Measurements from ENCODE around the gene ATP6V1A.
A peak's percentile ranks its signal among the peaks of the same experiment; 100 is the strongest.

ATP6V1A gene

GRCh38 chr3:113747283-113748046 is 630 bp downstream of the ATP6V1A start:
- peak; percentile 15 to 32 for DNase-seq (ENCODE audit: low read depth in 2 of 2)

GRCh38 chr3:113751141-113751540 is 4.3 kb downstream of the ATP6V1A start:
- no peak for DNase-seq (ENCODE audit: low read depth in 2 of 2)

- no peak for DNase-seq (ENCODE audit: low read depth in 2 of 2)
Observed at GRCh38 chr3:113753376-113753985, 6.6 kb downstream of the ATP6V1A start.

DNA sequence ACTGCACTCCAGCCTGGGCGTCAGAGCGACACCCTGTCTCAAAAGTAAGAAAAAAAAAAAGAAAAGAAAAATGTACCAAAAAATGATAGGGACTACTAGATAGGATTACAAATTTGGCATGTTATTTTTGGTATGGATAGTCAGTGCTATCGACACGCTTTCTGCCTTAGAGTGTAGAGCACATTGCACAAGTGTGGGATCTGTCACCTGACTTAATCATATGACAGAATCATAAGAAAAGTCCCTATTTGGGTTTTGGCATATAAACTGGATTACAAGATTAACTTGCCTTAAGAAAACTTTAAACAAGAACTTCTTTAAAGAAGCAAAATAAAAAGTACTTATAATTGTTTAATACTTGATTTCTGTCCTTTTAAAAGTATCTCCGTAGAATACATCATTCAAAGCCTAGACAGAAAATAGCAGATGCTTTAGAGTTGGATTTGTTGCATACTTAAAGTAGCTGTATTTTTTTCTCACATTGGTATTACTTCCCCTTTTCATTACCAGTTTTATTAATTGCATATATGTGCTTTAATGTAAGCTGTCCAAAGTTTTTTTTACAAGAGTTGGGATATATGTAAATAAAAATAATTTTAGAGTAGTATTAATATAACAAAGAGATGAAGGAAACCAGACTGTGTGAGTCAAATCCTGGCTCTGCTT is 7.8 kb downstream of the ATP6V1A start:
- no peak for DNase-seq (ENCODE audit: low read depth in 2 of 2)

DNA sequence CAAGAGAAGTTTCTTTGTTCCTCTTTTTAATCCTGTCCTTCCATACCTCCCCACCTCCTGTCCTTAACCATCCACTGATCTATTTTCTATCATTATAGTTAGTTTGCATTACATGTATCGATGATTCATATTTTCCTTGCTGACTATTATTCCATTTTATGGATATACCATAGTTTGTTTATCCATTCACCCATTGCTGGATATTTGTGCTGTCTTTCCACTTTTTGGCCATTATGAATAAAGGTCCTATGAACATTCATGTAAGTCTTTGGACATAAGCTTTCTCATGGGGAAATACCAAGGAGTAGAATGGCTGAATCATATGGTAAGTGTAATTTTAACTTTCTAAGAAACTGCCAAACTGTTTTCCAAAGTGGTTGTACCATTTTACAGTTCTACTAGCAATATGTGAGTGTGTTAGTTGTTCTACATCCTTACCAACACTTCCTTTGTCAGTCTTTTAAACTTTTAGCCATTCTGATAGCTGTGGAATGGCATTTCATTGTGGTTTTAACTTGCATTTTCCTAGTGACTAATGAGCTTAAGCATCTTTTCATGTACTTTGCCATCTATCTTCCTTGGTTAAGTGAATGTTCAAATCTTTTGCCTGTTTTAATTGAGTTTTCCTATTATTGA is 11.7 kb downstream of the ATP6V1A start:
- no peak for DNase-seq (ENCODE audit: low read depth in 2 of 2)

GRCh38 chr3:113764698-113765097 is 17.9 kb downstream of the ATP6V1A start:
- no peak for DNase-seq (ENCODE audit: low read depth in 2 of 2)

DNA sequence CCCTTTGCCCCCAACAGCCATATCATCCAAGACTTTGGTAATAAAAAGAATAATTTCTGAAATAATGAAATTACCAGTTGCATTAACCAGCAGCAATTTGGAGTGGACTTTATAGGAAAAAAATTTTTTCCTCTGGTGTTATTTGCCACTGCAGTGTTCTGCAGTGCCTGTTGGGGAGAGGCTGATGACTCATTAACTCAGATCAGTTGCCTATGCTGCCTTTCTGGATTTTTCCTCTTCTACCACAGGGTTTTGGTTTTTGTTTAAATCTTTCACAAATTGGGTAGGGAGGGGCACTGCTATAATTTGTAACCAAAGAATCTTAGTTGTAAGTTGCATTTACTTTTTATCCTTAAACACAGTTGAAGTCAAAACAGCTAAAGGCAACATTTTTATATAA is 22.7 kb downstream of the ATP6V1A start:
- DNase-seq (ENCODE audit: low read depth in 2 of 2): no peak

DNA sequence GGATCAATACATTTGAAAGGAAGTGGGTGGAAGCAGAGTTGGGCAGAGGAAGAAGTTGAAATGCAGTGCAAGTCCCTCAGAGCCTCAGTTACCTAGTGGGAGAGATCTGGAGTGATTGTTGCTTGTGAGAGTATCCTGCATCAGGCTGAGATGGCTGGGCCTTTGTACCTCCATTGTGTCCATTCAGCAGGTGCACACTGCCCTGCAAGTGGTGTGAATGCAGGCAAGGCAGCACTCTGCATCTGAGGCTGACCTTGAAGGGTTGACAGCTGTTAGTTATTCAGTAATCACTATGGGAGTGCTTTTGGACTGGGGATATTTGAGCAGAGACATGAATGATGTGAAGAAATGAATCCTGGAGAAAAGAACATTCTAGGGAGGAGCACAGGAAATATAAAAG is 25.2 kb downstream of the ATP6V1A start:
- no peak for DNase-seq (ENCODE audit: low read depth in 2 of 2)

GRCh38 chr3:113773381-113773780 is 26.5 kb downstream of the ATP6V1A start:
- no peak for DNase-seq (ENCODE audit: low read depth in 2 of 2)

- DNase-seq (ENCODE audit: low read depth in 2 of 2): no peak
Observed at GRCh38 chr3:113775516-113775915, 28.7 kb downstream of the ATP6V1A start.

GRCh38 chr3:113776564-113776963 is 29.7 kb downstream of the ATP6V1A start:
- DNase-seq (ENCODE audit: low read depth in 2 of 2): no peak

- no peak for DNase-seq (ENCODE audit: low read depth in 2 of 2)
Observed at GRCh38 chr3:113783463-113783862, 36.6 kb downstream of the ATP6V1A start.

DNA sequence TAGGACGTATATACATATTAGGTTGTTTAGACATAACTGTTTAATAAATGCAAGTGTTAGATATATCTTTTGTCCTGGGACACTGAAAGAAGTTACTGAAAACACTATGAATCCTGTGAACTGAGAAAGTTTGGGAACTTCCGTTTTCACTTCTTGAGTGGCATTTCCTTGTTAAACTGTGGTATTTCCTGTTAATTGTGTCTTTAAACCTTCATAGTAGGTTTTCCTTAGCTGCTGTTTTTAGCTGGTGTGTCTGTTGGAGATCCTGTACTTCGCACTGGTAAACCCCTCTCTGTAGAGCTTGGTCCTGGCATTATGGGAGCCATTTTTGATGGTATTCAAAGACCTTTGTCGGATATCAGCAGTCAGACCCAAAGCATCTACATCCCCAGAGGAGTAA is 37.1 kb downstream of the ATP6V1A start:
- no peak for DNase-seq (ENCODE audit: low read depth in 2 of 2)

GRCh38 chr3:113791381-113791780 is 44.5 kb downstream of the ATP6V1A start:
- DNase-seq (ENCODE audit: low read depth in 2 of 2): no peak

- no peak for DNase-seq (ENCODE audit: low read depth in 2 of 2)
Observed at GRCh38 chr3:113794526-113794925, 47.7 kb downstream of the ATP6V1A start.

GRCh38 chr3:113795693-113796092 is 48.9 kb downstream of the ATP6V1A start:
- DNase-seq (ENCODE audit: low read depth in 2 of 2): no peak

- no peak for DNase-seq (ENCODE audit: low read depth in 2 of 2)
Observed at GRCh38 chr3:113802795-113803455, 56.1 kb downstream of the ATP6V1A start.

GRCh38 chr3:113804661-113805060 is 57.8 kb downstream of the ATP6V1A start:
- DNase-seq (ENCODE audit: low read depth in 2 of 2): no peak

GRCh38 chr3:113805249-113805648 is 58.4 kb downstream of the ATP6V1A start:
- DNase-seq (ENCODE audit: low read depth in 2 of 2): no peak

DNA sequence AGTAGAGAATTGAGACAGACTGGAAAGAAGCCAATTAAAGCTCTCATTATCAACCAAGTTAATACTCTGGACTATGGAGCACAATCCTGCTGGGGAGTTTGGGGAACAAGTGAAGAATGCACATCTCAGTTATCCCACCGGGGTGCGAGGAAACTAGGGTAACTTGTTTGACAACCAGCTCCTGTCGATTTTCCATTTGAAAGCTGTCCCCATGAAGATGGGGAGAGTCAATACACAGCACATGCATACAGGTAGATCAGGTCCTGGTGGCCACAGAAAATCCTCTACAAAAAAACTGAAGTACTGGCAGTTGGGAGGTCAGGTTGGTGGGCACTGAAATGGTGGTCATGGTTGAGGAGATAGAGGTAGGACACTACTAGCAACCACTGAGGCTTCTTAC is 66.0 kb downstream of the ATP6V1A start:
- DNase-seq (ENCODE audit: low read depth in 2 of 2): no peak

- DNase-seq (ENCODE audit: low read depth in 2 of 2): no peak
Observed at GRCh38 chr3:113819866-113820265, 73.0 kb downstream of the ATP6V1A start.

GRCh38 chr3:113825090-113825489 is 78.3 kb downstream of the ATP6V1A start:
- DNase-seq (ENCODE audit: low read depth in 2 of 2): no peak
